Measurements from ENCODE around the gene TSHZ2. TPM values are rescaled to one million over a fixed set of nuclear protein-coding genes. Genes with fewer than 3 reads are reported as not detected.

TSHZ2 gene
- total and polyA plus RNA-seq, 2 of the 4 experiments (the other 2 are of a cell fraction): under 0.01 to 0.02 TPM

DNA sequence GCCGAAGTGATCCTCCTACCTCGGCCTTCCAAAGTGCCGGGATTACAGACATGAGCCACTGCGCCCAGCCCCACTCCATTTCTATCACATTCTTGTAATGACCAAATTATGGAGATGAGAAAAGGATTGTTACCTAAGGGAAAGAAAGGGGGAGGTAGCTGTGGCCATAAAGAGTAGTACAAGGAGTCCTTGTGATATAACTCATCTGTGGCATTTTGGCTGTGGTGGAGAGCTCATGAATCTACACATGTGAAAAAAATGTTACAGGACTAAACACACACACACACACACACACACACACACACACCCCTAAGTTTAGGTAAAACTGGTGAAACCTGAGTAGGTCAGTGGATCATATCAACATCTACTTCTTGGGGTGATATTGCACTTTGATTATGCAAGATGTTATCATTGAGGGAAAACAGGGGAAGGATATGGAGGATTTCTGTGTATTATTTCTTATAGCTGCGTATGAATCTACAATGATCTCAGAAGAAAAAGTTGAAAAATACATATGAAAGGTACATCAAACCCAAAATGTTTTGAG is 251.5 kb downstream of the TSHZ2 start:
- intact Hi-C loops (cut with micrococcal nuclease): no loop called here

More for the DNA sequence above, 251.5 kb downstream of the TSHZ2 start:
- no peaks in the 10 kb centered on the region for H3K79me1 ChIP-seq (ENCODE audit: low read depth in 1 of 2, low read length in 2 of 2)
- H3K18ac ChIP-seq (ENCODE audit: low read depth, low read length): no peak overlapping the region
- dilution Hi-C loops (cut with HindIII; ENCODE audit: low sequenced_read_pairs, unreplicated experiment): no loop called here
- no peak overlapping the region for H4K5ac ChIP-seq (ENCODE audit: low read depth, low read length)
- no peak overlapping the region for H2BK5ac ChIP-seq (ENCODE audit: low read depth, low read length, poor library complexity, severe bottlenecking)
- H3K9me1 ChIP-seq (ENCODE audit: insufficient read depth, low read length): no peaks in the 10 kb centered on the region
- H2BK15ac ChIP-seq (ENCODE audit: low read depth, low read length): no peak overlapping the region
- no TSS peak for BruUV-seq (replicated peaks)
- no peak overlapping the region for H3K14ac ChIP-seq (replicated peaks; ENCODE audit: low read depth, low read length)
- POLR2A ChIA-PET (ENCODE audit: unreplicated experiment): no interaction called here
- no peak overlapping the region for H2BK20ac ChIP-seq (ENCODE audit: low read depth, low read length)
- H3K56ac ChIP-seq (ENCODE audit: extremely low read depth, insufficient read depth, low read length): no peak overlapping the region
- H3K9ac ChIP-seq (ENCODE audit: low read depth, low read length): no peak overlapping the region
- H2AFZ ChIP-seq (replicated peaks; ENCODE audit: low read length, poor library complexity): no peak overlapping the region
- TF ChIP-seq BHLHE40 (IDR thresholded peaks at IDR 0.05; ENCODE audit: low read depth, low read length): no peak
- no peak for TF ChIP-seq NFE2L2 (IDR thresholded peaks at IDR 0.05; ENCODE audit: low read depth, low read length)
- TF ChIP-seq POLR2A (IDR thresholded peaks at IDR 0.05; ENCODE audit: low read depth, low read length): no peak
- no peak for TF ChIP-seq CEBPB (IDR thresholded peaks at IDR 0.05; ENCODE audit: low read depth, low read length)
- no peak for TF ChIP-seq RFX5 (IDR thresholded peaks at IDR 0.05; ENCODE audit: low read depth, low read length)
- no peak for TF ChIP-seq USF2 (IDR thresholded peaks at IDR 0.05; ENCODE audit: low read depth, low read length)
- TF ChIP-seq, protein P1, sequence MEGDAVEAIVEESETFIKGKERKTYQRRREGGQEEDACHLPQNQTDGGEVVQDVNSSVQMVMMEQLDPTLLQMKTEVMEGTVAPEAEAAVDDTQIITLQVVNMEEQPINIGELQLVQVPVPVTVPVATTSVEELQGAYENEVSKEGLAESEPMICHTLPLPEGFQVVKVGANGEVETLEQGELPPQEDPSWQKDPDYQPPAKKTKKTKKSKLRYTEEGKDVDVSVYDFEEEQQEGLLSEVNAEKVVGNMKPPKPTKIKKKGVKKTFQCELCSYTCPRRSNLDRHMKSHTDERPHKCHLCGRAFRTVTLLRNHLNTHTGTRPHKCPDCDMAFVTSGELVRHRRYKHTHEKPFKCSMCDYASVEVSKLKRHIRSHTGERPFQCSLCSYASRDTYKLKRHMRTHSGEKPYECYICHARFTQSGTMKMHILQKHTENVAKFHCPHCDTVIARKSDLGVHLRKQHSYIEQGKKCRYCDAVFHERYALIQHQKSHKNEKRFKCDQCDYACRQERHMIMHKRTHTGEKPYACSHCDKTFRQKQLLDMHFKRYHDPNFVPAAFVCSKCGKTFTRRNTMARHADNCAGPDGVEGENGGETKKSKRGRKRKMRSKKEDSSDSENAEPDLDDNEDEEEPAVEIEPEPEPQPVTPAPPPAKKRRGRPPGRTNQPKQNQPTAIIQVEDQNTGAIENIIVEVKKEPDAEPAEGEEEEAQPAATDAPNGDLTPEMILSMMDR (conservative IDR thresholded peaks at IDR 0.05; ENCODE audit: low read depth, low read length): no peak
- TF ChIP-seq FOS (IDR thresholded peaks at IDR 0.05; ENCODE audit: low read depth, low read length): no peak
- no peak for TF ChIP-seq CHD1 (IDR thresholded peaks at IDR 0.05; ENCODE audit: low read depth, low read length)
- no peak for TF ChIP-seq RAD21 (IDR thresholded peaks at IDR 0.05; ENCODE audit: low read length)
- no peak for TF ChIP-seq MAFK (IDR thresholded peaks at IDR 0.05; ENCODE audit: low read depth, low read length)
- no peak for TF ChIP-seq SMC3 (IDR thresholded peaks at IDR 0.05; ENCODE audit: low read depth, low read length)
- no peak for TF ChIP-seq RCOR1 (IDR thresholded peaks at IDR 0.05; ENCODE audit: insufficient replicate concordance, low read length)
- TF ChIP-seq, protein P2, sequence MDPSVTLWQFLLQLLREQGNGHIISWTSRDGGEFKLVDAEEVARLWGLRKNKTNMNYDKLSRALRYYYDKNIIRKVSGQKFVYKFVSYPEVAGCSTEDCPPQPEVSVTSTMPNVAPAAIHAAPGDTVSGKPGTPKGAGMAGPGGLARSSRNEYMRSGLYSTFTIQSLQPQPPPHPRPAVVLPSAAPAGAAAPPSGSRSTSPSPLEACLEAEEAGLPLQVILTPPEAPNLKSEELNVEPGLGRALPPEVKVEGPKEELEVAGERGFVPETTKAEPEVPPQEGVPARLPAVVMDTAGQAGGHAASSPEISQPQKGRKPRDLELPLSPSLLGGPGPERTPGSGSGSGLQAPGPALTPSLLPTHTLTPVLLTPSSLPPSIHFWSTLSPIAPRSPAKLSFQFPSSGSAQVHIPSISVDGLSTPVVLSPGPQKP (IDR thresholded peaks at IDR 0.05; ENCODE audit: borderline replicate concordance, low read depth, low read length): no peak
- no peak for TF ChIP-seq MAZ (IDR thresholded peaks at IDR 0.05; ENCODE audit: borderline replicate concordance, low read depth, low read length)
- no peak for TF ChIP-seq MXI1 (IDR thresholded peaks at IDR 0.05; ENCODE audit: borderline replicate concordance, low read depth, low read length)
- no peak overlapping the region for H3K23ac ChIP-seq (ENCODE audit: low read depth, low read length)
- H4K91ac ChIP-seq (ENCODE audit: insufficient read depth, low read depth, low read length): no peak overlapping the region
- H3K4me2 ChIP-seq (ENCODE audit: low read depth, low read length): no peak overlapping the region
- ATAC-seq (ENCODE audit: low read depth) (no peak), DNase-seq (no peak)
- H3K9me3 ChIP-seq (ENCODE audit: control insufficient read depth, insufficient read depth, low read length): no peaks in the 10 kb centered on the region
- H2BK120ac ChIP-seq (ENCODE audit: low read depth, low read length): no peak overlapping the region
- no peaks in the 10 kb centered on the region for H4K20me1 ChIP-seq (ENCODE audit: insufficient read depth, low read length)
- in situ Hi-C loops (cut with MboI; ENCODE audit: low sequenced_read_pairs): loop anchor here (25.0 kb wide), 1 partner anchor 911 kb away; no protein-coding TSS in a partner anchor
- H2AK5ac ChIP-seq (ENCODE audit: low read depth, low read length): no peak overlapping the region
- no peak overlapping the region for H3K4ac ChIP-seq (ENCODE audit: low read depth, low read length)
- 100% methylated on average over 1 of the region's 5 CpGs; no CpG with 5 or more reads in 1 of the 2 experiments for WGBS, 2 experiments (ENCODE audit: extremely low coverage in 2 of 2, insufficient read length in 1 of 2)
- H3K27ac ChIP-seq (ENCODE audit: insufficient read depth, low read length): no peak overlapping the region
- no peak overlapping the region for H4K8ac ChIP-seq (ENCODE audit: low read depth in 2 of 2, low read length in 2 of 2)
- H3K4me3 ChIP-seq (ENCODE audit: insufficient read depth, low read depth, low read length): no peak overlapping the region
- H2AK9ac ChIP-seq (replicated peaks; ENCODE audit: low read depth, low read length, poor library complexity): no peak overlapping the region
- H3K4me1 ChIP-seq (ENCODE audit: control insufficient read depth, insufficient read depth, low read length): no peaks in the 10 kb centered on the region; the same call in 1 of the 2 replicates
- no peaks in the 10 kb centered on the region for H3K27me3 ChIP-seq (ENCODE audit: control insufficient read depth, insufficient read depth, low read length)
- H3K36me3 ChIP-seq (ENCODE audit: control insufficient read depth, insufficient read depth, low read length): no peaks in the 10 kb centered on the region
- CTCF ChIA-PET: no interaction called here

Data from IMR-90 (cell line).